LNCaP clone FGC (cell line): ENCODE results near the gene GIMAP8.

Experiments
- DNase-seq: peaks from one replicate; pipeline ENCODE4 v3.0.0-alpha.2; 2011; ENCODE audit warnings: low read depth
- H3K4me3 ChIP-seq: 2 replicates; pipeline ENCODE4 v1.5.1; 2011; ENCODE audit warnings: mild to moderate bottlenecking, low read depth, low read length, control low read depth
- CTCF ChIP-seq: IDR thresholded peaks from 2 replicates; pipeline ENCODE4 v1.5.1; 2012; ENCODE audit warnings: mild to moderate bottlenecking; ENCODE audit not compliant: control insufficient read depth, insufficient read depth; ENCODE audit errors: extremely low read depth

GIMAP8 gene

GRCh38 chr7:150458235-150458634 is 7.8 kb downstream of the GIMAP8 start:
- DNase-seq: no peak
- H3K4me3 ChIP-seq: no peak overlapping the region
- TF ChIP-seq CTCF: no peak

GRCh38 chr7:150458756-150459155 is 8.3 kb downstream of the GIMAP8 start:
- no peak overlapping the region for H3K4me3 ChIP-seq
- no peak for TF ChIP-seq CTCF
- no peak for DNase-seq

- TF ChIP-seq CTCF: no peak
- no peak overlapping the region for H3K4me3 ChIP-seq
- no peak for DNase-seq
Measured at GRCh38 chr7:150461520-150461919, 11.1 kb downstream of the GIMAP8 start.

GRCh38 chr7:150462413-150462812 is 12.0 kb downstream of the GIMAP8 start:
- no peak for DNase-seq
- H3K4me3 ChIP-seq: no peak overlapping the region
- TF ChIP-seq CTCF: no peak

- TF ChIP-seq CTCF: no peak
- no peak overlapping the region for H3K4me3 ChIP-seq
- no peak for DNase-seq
Measured at GRCh38 chr7:150463461-150463860, 13.0 kb downstream of the GIMAP8 start.

- TF ChIP-seq CTCF: no peak
- no peak overlapping the region for H3K4me3 ChIP-seq
- DNase-seq: no peak
Measured at GRCh38 chr7:150464962-150465361, 14.5 kb downstream of the GIMAP8 start.

GRCh38 chr7:150465414-150465813 is 15.0 kb downstream of the GIMAP8 start:
- no peak for TF ChIP-seq CTCF
- H3K4me3 ChIP-seq: no peak overlapping the region
- no peak for DNase-seq
